ENCODE data around the gene OR2L8.

Gene OR2L8

DNA sequence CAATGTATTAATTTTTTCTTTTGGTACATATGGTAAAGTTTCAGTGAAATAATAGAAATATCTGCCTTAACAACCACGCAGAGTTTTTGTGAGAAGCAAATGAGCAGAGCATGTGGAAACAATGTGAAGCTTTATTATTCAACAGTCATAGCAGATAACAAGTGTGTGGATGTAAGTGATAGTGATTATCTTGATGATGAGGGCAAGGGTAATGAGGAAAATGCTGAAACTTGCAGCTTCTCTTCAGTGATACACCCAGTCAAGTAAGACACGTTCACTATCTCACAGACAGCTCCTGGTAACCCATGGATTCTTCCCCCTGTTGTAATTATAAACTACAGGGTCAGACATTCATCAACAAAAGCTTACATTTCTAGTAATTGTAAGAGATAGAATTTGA lies 50.2 kb downstream of the OR2L8 start:
- DNase-seq = no peak
